Adipose tissue (tissue), 3 donors: Measurements from ENCODE around the gene RNF20. TPM values are rescaled to one million over a fixed set of nuclear protein-coding genes. Genes with fewer than 3 reads are reported as not detected.
"Not testable (repeated sequence)": the region's sequence is repeated elsewhere in the genome, so short reads cannot be mapped to it uniquely, and the experiment has no call there.

ENCODE experiments used
- H3K27ac ChIP-seq: one replicate; pipeline ENCODE4 v1.5.1; 2013; ENCODE audit warnings: low read depth, low read length
- WGBS, 3 donors: extraction: QIAGEN DNeasy Blood & Tissue Kit; methylation state at CpG; one replicate each; pipeline ENCODE4 v1.1.7; 2013; 5-methylcytosine and 5-hydroxymethylcytosine counted together
- polyA plus RNA-seq, 3 donors: library from polyadenylated mRNA; stranded (reverse); fragments of 200-250 nt; gene quantifications; one replicate each; pipeline ENCODE4 v1.2.3, GENCODE V29; 2013
- donor health status: healthy with polysubstance abuse.
- donor health status: Bipolar disorder and iron deficiency.
- donor health status: healthy.

Gene RNF20
- polyA plus RNA-seq, result 10 to 100 TPM; 10.9 to 22.2 (median 13.2) TPM

GRCh38 chr9:101533334-101534204 lies at the start of gene RNF20:
RNF20 (plus strand) TSS chr9:101533853; CDS start chr9:101535424, 1,571 bp downstream.
- peak within 1 kb of the TSS; percentile 47 for H3K27ac ChIP-seq
- 1% methylated on average over 45 of the region's 45 CpGs for WGBS, 3 donors

GRCh38 chr9:101484046-101484445 lies 49.6 kb upstream of the RNF20 start:
- WGBS, 3 donors, result 61 to 91% (median 86%) methylated on average over 1 of the region's 1 CpG
- no peak overlapping the region for H3K27ac ChIP-seq

- WGBS, 3 donors, result 2% methylated on average over 60 to 61 of the region's 61 CpGs
Observed at GRCh38 chr9:101485924-101486692, 47.5 kb upstream of the RNF20 start.

GRCh38 chr9:101486693-101487442 lies 46.8 kb upstream of the RNF20 start:
- peak overlapping the region; percentile 18 for H3K27ac ChIP-seq
- WGBS, 3 donors, result 0 to 1% (median 1%) methylated on average over 53 of the region's 53 CpGs

More at GRCh38 chr9:101485924-101486692, 47.5 kb upstream of the RNF20 start:
- peak overlapping the region; percentile 18 for H3K27ac ChIP-seq

GRCh38 chr9:101487443-101487840 lies 46.2 kb upstream of the RNF20 start:
- 32 to 40% (median 40%) methylated on average over 9 of the region's 9 CpGs for WGBS, 3 donors
- H3K27ac ChIP-seq, result no peak overlapping the region

GRCh38 chr9:101495810-101496209 lies 37.8 kb upstream of the RNF20 start:
- 30 to 46% (median 40%) methylated on average over 1 of the region's 1 CpG for WGBS, 3 donors
- no peak overlapping the region for H3K27ac ChIP-seq

GRCh38 chr9:101498323-101498722 lies 35.3 kb upstream of the RNF20 start:
- H3K27ac ChIP-seq, result no peak overlapping the region
- WGBS, 3 donors, result 22 to 64% (median 55%) methylated on average over 2 of the region's 2 CpGs

GRCh38 chr9:101504188-101504587 lies 29.5 kb upstream of the RNF20 start:
- no peak overlapping the region for H3K27ac ChIP-seq

- 56 to 75% (median 73%) methylated on average over 5 of the region's 5 CpGs for WGBS, 3 donors
Observed at GRCh38 chr9:101508211-101508610, 25.4 kb upstream of the RNF20 start.

GRCh38 chr9:101509572-101509971 lies 24.1 kb upstream of the RNF20 start:
- WGBS, 3 donors, result 90 to 92% (median 91%) methylated on average over 4 of the region's 4 CpGs
- no peak overlapping the region for H3K27ac ChIP-seq

More at GRCh38 chr9:101508211-101508610, 25.4 kb upstream of the RNF20 start:
- H3K27ac ChIP-seq, result no peak overlapping the region

- no peak overlapping the region for H3K27ac ChIP-seq
- WGBS, 3 donors, result 74 to 92% (median 85%) methylated on average over 6 of the region's 6 CpGs
Observed at GRCh38 chr9:101510459-101510858, 23.2 kb upstream of the RNF20 start.

GRCh38 chr9:101511009-101511408 lies 22.6 kb upstream of the RNF20 start:
- no peak overlapping the region for H3K27ac ChIP-seq
- 88 to 94% (median 92%) methylated on average over 2 of the region's 2 CpGs for WGBS, 3 donors

- WGBS, 3 donors, result 47 to 68% (median 50%) methylated on average over 3 of the region's 3 CpGs
- H3K27ac ChIP-seq, result no peak overlapping the region
Observed at GRCh38 chr9:101512116-101512515, 21.5 kb upstream of the RNF20 start.

GRCh38 chr9:101513351-101513750 lies 20.3 kb upstream of the RNF20 start:
- no peak overlapping the region for H3K27ac ChIP-seq

- no peak overlapping the region for H3K27ac ChIP-seq
- 14 to 39% (median 39%) methylated on average over 2 of the region's 2 CpGs for WGBS, 3 donors
Observed at GRCh38 chr9:101514071-101514470, 19.6 kb upstream of the RNF20 start.

GRCh38 chr9:101516655-101517054 lies 17.0 kb upstream of the RNF20 start:
- 83 to 92% (median 88%) methylated on average over 1 of the region's 1 CpG for WGBS, 3 donors
- no peak overlapping the region for H3K27ac ChIP-seq

- 96 to 99% (median 98%) methylated on average over 3 of the region's 3 CpGs for WGBS, 3 donors
Observed at GRCh38 chr9:101518489-101518888, 15.2 kb upstream of the RNF20 start.

GRCh38 chr9:101524371-101524770 lies 9.3 kb upstream of the RNF20 start:
- WGBS, 3 donors, result 82 to 83% (median 82%) methylated on average over 6 of the region's 6 CpGs
- no peak overlapping the region for H3K27ac ChIP-seq

More at GRCh38 chr9:101518489-101518888, 15.2 kb upstream of the RNF20 start:
- not testable (repeated sequence) for H3K27ac ChIP-seq

- no peak overlapping the region for H3K27ac ChIP-seq
- 60 to 69% (median 68%) methylated on average over 6 of the region's 6 CpGs for WGBS, 3 donors
Observed at GRCh38 chr9:101527066-101527465, 6.6 kb upstream of the RNF20 start.
